ENCODE data around the gene HEBP2. TPM values are rescaled to one million over a fixed set of nuclear protein-coding genes. Genes with fewer than 3 reads are reported as not detected.
A peak's percentile ranks its signal among the peaks of the same experiment; 100 is the strongest.

HEBP2 gene
- total RNA-seq, 1 donor from 2014 or later = 101 TPM

DNA sequence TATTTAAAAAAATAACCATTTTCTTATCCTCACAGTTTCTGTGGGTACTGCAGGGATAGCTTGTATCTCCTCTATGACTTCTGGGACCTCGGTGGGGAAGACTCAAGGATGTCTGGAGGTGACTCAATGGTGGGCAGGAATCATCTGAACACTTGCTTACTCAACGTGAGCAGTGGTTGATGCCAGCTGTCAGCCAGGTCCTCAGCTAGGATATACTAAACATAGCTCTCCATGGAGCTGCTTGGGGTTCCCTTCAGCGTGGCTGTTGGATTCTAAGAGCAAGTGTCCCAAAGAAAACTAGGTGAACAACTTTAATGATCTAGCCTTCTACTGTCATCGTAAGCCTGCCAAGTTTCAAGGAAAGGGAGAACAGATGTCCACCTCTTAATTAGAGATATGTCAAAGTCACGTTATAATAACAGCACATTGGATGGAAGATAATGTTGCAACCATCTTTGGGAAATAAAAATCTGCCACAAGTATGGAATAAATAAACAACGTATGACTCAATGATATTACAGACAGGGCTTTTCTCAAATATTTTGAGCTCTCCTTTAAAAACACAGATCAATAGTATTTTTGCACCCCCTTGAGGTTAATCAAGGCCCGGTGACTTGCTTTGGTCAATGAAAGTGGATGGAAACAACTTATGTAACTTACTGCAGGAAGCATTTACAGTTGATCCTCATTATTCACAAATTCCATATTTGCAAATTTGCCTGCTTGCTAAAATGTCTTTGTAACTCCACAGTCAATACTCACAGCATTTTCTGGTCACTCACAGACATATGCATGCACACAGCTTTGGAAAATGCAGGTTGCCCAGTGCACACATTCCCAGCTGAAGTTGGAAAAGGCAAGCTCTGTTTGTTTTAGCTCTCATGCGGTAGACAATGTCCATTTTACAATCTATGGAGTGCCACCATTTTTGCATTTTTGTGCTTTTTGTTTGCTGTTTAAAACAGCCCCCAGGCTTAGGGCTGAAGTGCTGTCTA is 6.6 kb upstream of the HEBP2 start:
- DNase-seq (ENCODE audit: low spot score) = no peak

DNA sequence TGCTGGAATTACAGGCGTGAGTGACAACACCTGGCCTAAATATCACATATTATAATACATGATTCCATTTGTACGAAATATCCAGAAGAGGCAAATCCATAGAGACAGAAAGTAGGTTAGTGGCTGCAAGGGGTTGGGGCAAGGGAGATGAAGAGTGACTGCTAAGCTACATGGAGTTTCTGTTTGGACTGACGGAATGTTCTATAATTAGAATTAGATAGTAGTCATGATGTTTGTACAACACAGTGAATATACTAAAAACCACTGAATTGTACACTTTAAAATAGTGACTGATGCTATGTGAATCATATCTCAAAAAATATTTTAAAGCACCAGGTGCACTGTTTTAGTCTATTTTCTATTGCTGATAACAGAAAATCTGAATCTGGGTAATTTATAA is 3.7 kb upstream of the HEBP2 start:
- DNase-seq (ENCODE audit: low spot score) = no peak

DNA sequence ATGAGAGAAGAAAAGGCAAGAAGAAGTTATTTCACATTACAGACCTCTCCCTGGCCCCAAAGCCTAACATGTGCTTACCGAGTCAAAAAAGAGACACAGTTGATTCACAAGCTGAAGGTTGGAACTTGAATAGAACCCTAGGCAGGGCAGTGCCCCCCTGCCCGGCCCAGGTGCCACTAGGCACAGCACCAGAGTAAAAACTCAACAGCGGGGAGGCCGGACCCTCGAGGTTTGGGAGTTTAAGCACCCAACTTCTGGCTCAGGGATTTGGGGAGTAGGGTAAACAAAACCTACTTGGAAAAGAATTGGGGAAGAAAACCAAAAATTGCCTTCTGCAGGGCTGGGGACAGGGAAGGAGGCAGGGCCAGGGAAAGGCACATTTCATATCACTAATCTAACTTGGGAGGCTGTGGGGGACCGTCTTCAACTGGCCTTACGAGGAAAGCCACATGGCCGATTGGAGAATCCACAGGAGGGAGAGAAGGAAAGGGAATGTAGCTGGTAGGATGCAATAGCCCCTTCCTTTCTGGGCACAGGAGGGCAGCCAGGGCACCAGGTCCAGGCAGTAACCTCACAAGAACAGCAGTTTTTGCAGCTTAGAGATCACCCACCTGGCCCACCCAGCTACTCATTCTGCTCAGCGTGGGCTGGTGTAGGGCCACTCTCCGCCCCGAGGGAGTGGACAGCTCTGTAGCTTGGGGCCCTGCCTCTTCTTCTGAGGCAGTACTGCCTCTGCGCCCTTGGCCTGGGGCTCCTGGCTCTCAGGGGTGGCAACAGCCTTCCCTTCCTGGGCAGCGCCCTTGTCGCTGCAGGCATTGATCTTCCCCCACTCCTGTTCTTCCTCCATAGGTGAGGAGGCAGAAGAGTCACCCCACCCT is 1.8 kb upstream of the HEBP2 start:
- DNase-seq (ENCODE audit: low spot score) = no peak

DNA sequence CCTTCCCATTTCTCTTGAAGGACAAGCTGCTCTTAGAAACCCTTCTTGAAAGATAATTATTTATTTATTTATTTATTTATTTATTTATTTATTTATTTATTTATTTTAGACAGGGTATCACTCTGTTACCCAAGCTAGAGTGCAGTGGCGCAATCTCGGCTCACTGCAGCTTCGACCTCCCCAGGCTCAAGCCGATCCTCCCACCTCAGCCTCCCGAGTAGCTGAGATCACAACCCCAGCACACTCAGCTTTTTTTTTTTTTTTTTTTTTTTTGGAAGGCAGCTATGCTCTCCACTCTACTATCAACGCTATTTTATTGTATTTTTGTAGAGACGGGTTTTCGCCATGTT is 1.2 kb upstream of the HEBP2 start:
- DNase-seq (ENCODE audit: low spot score) = no peak

DNA sequence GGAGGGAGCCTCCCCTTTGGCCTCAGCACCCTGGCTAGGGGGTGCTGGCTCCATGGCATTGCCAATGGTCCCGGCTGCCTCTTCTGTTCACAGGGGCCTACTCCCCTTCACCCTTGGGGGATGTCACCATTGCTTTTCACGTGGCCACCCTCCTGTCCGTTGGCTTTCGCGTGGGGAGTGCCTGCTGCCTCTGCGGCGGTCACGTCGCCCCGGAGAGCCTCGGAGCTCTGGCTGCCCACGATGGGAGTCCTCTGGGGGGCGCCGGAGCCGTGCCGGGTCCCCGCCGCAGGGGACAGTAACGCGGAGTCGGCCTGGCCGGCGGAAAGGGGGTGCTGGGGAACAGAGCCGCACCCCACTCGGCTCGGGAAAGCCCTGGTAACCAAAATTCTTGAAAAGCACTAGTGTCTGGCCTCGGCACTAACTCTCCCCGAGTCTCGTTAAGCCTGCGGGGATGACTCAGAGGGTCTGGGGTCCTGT is 661 bp upstream of the HEBP2 start:
- DNase-seq (ENCODE audit: low spot score) = peak; percentile 50

DNA sequence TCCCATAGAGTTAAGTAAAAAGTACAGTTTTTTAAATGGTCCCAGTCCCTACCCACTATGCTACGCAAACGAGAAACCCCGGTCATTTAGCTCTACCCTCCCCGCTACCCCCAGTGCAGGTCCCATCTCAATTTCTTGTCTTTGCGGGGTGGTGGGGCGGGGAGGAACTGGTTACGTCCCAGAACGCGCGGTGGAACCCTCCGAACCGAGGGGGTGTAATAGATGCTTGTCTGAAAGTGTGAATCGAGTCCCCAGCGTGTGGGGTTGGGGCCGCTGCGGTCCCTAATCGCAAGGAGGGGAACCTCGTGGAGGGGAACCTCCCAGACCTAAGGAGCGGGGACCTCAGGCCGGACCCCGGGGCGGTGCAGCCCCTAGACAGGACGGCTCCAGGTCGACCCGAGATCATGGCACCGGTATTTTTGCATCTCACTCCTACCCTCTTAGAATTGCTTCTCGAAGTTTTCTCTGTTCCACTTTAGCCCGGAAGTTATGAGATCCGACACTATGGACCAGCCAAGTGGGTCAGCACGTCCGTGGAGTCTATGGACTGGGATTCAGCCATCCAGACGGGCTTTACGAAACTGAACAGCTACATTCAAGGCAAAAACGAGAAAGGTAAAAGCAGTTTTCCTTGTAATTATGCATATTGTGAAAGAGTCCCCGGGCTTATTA is 779 bp downstream of the HEBP2 start:
- DNase-seq (ENCODE audit: low spot score) = no peak

DNA sequence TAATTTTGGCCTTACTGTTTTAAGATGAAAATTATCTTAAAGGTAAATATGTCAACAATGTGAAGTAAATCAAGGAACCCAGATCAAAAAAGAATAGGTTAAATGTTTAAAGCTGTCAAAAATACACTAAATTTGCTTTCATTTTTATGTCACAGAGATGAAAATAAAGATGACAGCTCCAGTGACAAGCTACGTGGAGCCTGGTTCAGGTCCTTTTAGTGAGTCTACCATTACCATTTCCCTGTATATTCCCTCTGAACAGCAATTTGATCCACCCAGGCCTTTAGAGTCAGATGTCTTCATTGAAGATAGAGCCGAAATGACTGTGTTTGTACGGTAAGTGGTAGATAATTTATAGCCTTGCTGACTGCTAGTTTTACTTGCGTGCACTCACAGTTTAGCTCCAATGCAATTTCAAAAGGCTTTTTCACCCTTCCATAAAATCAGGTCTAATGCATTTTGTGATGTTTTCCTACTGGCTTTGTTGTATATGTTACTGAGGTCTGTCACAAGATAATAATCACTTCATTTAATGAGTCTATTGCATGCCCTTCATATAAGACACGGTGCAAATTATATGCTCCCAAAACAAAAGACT is 1.9 kb downstream of the HEBP2 start:
- DNase-seq (ENCODE audit: low spot score) = no peak

DNA sequence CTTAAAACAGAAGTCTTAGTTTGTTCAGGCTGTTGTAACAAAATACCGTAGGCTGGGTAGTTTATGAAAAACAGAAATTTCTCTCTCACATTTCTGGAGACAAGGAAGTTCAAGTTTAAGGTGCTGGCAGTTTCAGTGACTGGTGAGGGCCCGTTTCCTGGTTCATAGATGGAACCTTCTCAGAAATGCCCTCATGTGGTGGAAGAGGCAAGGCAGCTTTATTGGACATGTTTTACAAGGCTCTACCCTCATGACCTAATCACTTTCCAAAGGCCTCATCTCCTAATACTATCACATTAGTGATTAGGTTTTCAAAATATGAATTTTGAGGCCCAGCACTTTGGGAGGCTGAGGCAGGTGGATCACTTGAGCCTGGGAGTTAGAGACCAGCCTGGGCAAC is 2.4 kb downstream of the HEBP2 start:
- DNase-seq (ENCODE audit: low spot score) = no peak

DNA sequence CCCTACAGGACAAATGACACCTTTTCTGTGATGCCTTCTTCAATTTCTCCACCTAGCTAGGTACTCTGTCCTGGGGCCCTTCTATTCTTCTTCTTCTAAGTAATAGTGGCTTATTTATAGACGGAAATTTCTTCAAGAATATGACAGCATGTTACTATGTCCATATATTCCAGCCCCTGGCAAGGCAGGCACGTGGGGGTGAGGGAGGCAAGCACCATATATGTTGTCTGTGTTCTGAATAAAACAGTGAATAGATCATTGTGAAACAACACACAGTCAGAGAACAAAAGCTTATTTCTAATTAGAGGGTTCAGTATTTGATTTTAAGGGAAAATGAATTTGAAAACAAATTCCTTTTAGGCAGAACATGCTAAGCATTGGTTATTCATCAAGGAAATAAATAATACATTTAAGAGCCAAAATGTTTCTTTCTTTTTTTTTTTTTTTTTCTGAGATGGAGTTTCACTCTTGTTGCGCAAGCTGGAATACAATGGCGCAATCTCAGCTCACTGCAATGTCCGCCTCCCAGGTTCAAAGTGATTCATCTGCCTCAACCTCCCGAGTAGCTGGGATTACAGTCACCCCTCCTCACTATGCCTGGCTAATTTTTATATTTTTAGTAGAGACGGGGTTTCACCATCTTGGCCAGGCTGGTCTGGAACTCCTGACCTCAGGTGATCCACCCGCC is 6.2 kb downstream of the HEBP2 start:
- no peak for DNase-seq (ENCODE audit: low spot score)

DNA sequence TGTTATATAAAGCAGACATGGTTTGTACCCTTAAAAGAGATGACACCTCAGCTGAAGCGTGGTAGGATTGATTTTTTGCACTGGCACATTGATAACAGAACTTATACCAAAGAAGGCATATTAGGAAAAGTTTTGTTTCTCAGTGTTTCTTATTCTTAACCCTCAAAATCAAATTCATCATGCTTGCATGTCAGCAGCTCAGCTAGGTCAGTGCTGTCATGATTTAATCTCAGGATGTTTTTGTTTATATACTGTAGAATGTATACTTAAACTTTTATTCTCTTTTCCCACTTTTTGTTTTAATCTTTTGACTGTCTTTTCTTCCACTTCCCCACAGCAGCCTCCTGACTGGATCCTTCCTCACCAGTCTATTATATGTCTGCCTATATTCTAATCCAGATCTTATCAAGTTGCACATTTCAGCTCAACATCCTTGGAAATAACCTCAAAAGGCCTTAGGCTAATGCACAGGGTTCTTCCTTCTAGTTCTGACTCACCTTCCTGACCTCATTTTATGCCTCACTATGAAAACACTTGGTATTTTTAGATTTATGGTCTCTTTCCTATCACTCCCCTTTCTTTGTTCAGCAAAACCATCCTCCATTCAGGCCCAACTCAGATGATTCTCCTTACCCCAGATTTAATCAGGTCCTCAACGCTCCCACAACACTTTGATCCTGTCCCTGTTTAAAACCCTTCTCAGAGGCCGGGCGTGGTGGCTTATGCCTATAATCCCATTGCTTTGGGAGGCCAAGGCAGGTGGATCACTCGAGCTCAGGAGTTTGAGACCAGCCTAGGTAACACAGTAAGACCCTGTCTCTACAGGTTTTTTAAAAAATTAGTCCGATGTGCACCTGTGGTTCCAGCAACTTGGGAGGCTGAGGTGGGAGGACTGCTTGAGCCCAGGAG is 7.2 kb downstream of the HEBP2 start:
- no peak for DNase-seq (ENCODE audit: low spot score)

DNA sequence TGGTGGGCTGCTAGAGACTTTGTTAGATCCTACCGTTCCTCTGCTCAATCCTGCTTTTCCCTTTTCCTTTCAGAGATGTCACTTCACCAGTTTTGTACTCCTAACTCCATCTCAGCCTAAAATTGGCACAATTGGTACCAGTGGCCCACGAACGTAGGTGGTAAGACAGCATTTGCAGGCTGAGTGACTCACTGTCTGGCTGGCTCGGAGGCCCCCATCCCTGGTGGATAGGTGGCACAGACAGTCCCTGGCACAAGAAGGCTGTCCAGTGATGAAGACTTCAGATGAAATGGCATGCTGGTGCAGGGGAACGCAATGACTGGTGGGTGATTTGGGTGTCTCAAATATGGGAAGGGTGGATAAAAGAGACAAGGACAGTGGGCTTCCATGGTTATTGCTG is 11.1 kb downstream of the HEBP2 start:
- no peak for DNase-seq (ENCODE audit: low spot score)

DNA sequence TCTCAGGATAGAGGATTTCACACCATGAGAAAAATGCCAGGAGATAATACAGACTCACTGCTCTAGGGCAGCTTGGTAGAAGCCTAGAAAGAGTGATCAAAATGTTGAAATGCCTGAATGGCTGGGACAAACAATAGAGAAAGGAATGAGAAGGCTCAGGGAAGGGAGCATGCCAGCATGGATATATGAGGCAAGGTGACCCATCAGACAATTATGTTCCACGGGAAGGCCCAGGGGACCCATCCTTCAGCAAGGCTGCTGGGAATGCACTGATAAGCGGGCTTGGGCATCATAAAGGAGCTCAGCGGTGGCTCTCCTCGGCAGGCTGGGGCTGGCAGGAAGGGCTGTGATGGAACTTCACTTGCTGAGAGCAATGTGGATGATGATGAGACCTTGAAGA is 12.2 kb downstream of the HEBP2 start:
- DNase-seq (ENCODE audit: low spot score) = no peak

DNA sequence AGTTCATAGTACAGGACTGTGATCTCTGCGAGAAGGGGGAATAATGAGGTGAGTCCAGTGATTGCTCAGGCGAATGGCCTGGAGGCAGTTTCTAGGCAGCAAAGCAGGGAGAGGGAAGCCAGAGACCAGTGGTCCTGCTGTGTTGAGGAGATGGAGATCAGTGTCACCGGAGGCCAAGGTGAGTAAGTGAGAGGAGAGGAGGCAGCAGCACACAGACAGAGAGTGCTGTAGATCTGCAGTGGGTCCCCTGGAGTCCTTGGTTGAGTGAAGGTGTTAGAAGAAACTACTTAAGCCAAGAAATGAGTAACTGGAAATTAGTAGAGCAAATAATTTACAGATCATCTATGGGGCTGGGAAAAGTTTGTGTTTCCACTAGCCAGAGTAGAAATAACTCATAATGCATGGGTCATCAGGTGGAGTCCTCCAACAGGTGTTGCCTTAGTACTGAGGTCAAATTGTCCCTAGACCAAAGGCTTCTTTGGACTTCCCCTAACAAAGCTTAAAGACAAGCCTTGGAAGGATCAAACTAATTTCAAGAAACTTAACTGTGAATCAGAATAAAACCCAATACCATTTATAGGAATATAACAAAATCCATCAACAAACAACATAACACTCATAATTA is 13.6 kb downstream of the HEBP2 start:
- no peak for DNase-seq (ENCODE audit: low spot score)

DNA sequence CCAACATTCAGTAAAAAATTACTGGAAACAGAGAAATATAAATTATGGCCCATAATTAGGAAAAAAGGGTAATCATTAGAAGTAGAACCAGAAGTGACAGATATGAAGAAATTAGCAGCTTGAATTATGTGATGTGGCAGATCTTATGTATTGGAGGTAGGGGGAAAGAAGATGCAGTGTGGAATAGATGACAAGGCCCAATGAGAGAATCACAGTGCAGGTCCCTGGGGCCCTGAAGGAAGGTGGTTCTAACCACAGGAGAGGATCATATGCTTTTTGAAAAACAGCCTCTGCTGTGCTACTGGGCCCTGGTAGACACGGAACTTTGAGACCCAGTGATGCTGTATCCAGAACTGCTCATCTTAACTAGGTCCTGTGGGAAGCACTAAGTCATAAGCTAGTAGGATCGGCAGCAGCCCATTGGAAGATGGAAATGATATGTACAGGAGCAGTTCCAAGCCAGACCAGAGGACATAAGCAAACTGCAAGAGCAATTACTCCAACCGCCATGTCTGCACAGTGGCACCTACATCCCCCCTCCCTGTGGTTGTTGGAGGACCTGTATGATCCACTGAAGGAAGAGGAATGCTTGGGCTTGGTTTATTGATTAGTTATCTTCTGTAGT is 14.2 kb downstream of the HEBP2 start:
- DNase-seq (ENCODE audit: low spot score) = no peak

DNA sequence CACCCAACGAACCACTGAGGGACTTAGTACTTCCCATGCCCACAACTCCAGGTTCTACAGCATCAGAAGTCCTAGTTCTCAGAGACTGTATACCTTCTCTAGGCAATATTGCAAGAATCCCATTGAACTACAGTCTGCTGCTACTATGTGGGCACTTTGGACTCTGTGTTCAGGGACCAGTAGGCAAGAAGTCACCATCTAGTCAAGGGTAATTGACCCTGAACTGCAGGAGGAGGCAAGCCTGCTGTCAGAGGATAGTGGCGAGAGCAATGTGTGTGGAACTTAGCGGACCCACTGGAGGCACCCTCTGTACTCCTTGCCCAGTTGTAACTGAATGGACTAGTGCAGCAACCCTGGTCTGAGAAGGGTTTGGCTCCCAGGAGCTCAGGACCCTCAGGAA is 15.7 kb downstream of the HEBP2 start:
- no peak for DNase-seq (ENCODE audit: low spot score)

DNA sequence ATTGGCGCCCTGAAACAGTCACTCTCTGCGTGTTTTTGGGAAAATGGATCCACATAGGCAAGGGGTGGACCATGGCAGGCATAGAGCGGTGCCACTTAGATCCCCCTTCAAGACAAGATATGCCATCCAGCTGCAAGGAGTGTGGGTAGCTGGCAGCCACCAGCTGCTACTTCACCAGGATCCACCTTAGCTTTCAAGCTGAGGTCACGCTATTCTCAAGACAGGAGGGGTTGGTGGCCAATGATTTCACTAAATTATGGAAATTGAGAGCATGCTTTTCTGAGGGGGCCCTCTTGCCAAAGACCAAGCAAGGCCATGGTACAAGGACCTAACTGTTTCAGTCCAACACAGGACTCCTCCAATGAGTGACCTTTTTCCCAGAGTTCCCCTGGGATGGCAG is 16.3 kb downstream of the HEBP2 start:
- DNase-seq (ENCODE audit: low spot score) = no peak

DNA sequence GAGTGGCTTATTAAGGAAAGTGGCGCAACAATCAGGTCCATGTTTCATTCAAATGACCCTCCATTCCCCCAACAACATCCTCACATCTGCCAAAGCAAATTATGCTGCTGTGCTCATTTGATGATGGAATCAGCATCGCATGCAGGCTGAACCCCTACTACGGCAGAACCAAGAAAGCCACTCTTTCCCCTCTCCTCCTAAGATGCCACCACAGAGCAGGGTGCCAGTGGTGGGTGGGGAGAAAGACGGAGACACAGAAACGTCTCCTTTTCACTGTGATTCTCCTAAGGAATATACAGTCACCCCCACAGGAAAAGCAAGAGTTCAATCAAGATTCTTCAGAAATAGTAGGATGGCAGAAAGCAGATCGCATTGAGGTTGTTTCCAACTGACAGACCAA is 17.1 kb downstream of the HEBP2 start:
- no peak for DNase-seq (ENCODE audit: low spot score)

DNA sequence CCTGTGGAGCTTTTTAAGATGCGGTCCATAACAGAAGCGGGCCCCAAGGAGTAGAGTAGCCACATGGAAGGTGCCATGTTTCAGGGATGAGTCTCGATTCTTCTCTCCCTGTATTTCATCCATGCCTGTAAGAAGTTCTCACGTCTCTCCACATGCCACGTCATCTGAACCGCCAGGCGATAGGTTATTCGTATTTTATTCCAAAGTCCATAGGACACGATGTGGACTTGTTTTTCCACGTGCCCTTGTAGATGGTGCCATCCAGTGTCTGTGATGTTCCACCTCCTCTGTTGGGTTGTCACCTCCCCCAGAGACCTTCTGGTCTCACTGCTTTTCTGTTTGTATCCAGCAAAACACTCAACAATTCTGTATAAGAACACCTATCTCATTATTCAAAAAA is 17.6 kb downstream of the HEBP2 start:
- no peak for DNase-seq (ENCODE audit: low spot score)

DNA sequence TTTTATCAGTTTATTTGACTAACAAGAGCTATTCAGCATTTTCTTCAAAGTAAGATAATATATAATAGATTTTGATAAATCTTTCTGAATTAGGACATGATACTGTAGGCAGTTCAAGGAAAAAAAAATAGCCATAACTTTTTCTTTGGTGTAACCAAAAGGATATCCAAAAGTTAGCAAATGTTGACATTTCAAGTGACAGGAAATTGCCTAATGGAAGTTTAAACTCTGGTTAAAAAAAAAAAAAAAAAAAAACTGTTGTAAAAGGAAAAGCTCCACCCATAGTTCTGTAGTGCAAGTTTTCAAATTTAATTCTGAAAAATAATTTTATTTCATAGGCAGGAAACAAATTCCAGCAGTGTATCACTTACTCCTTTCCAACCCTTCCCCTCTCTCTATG is 18.8 kb downstream of the HEBP2 start:
- DNase-seq (ENCODE audit: low spot score) = no peak

Measured in ureter (tissue), 1 donor.